Islet of Langerhans (tissue), 1 donor: ENCODE data around the gene PASD1.
"Not testable (repeated sequence)": the region's sequence is repeated elsewhere in the genome, so short reads cannot be mapped to it uniquely, and the experiment has no call there.

Experiments used
- FAIRE-seq: peaks from one replicate; lab custom pipeline; 2011; peaks lifted over from hg19 to GRCh38; lab: Jason Lieb, UNC

PASD1 gene

GRCh38 chrX:151621422-151621821 is 57.9 kb downstream of the PASD1 start:
- FAIRE-seq, result no peak

GRCh38 chrX:151624677-151625076 is 61.2 kb downstream of the PASD1 start:
- no peak for FAIRE-seq

DNA sequence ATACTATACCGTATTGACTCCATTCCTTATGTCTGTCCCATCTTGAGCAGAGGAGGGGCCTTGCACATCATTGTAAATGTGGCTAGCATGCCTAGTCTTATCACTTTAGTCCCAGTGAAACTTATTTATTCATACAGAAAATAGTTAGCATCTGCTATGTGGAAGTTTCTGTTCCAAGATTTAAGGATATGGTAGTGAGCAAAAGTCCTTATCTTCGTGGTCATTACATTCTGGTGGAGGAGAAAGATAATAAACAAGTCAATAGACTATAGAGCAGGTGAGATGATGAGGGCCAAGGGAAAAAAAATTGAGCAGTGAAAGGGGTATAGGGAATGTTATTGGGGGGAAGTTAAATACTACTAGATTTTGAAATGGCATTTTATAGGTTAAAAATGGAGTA is 68.3 kb downstream of the PASD1 start:
- no peak for FAIRE-seq

- no peak for FAIRE-seq
Observed at GRCh38 chrX:151633157-151633556, 69.7 kb downstream of the PASD1 start.

GRCh38 chrX:151634937-151635336 is 71.5 kb downstream of the PASD1 start:
- FAIRE-seq, result no peak

DNA sequence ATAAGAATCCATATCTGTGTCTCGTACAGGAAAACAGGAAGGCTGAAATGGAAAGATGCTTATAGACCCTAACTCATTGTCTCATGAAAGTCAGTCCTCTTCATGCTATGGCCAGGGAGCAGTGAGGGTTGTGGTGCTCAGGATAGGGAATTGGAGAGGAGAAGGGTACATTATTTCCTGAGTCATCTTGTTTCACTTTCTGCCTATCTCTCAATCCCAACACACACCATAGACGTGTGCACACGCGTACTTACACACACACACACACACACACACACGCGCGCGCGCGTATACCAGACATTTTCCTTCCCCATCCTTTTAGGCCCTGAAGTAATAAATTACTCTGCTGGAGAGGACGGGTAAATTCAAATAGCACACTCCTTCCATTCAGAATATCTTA is 78.1 kb downstream of the PASD1 start:
- no peak for FAIRE-seq

DNA sequence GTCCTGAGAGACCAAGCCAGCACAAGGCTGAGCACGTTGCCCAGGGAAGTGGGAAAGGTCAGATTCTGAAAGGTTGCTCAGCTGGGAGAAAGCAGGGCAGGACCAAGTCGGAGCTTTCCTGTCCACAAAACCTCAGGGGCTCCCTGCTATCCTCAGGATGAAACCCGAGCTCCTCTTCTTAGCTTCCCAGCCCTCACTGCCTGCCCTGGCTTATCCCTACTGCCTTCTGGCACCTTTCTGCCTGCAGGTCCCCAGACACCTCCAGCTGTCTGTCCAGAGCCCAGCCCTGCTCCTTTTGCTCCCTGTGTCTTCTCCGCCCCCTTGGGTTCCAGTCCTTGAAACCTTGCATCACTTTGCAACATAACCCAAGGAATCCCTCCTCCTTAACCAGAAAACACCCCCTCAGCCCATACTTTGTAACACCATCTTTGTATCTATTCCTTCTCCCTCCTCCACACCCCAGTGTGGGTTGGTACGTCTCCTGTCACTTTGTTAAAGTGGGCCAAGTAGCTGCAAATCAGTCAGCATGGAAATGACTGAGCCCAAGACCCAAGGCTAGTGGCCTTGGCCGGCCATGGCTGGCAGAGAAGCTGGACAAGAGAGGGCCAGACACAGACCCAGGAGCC is 111.8 kb downstream of the PASD1 start:
- no peak for FAIRE-seq

GRCh38 chrX:151676196-151676595 is 112.7 kb downstream of the PASD1 start:
- FAIRE-seq, result no peak

GRCh38 chrX:151679798-151680402 is 116.4 kb downstream of the PASD1 start:
- no peak for FAIRE-seq

GRCh38 chrX:151680805-151681204 is 117.3 kb downstream of the PASD1 start:
- peak; percentile 84 for FAIRE-seq

DNA sequence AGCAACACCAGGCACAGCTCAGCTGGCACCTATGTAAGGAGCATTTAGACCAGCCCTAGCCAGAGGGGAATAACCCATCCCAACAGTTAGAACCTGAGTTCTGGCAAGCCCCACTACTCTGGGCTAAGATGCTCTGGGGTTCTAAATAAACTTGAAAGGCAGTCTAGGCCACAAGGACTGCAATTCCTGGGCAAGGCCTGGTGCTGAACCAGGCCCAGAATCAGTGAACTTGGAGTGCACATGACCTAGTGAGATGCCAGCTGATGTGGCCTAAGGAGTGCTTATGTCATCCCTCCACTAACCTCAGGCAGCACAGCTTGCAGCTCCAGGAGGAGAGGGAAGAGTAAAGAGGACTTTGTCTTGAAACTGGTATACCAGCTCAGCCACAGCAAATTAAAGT is 124.2 kb downstream of the PASD1 start:
- no peak for FAIRE-seq

- no peak for FAIRE-seq
Observed at GRCh38 chrX:151688695-151689094, 125.2 kb downstream of the PASD1 start.

GRCh38 chrX:151692825-151693224 is 129.3 kb downstream of the PASD1 start:
- no peak for FAIRE-seq

DNA sequence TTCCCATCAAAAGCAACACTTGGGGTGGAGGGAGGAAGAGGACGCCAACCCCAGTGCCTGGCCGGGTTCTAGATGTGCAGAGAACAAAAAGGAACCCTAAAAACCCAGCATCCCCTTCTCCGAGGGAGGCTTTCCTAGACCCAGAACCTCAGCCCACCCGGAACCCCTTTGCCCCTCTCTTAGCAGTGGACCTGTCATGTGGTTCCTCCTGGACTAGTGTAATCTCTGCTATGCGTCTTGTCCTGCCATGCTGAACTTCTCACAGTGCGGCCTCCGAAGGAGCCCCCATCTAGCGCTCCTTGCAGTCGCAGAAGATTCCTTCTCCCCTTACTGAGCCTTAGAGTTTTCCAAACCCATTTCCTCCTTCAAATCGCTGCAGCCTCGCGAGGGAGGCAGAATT is 130.6 kb downstream of the PASD1 start:
- FAIRE-seq, result no peak

DNA sequence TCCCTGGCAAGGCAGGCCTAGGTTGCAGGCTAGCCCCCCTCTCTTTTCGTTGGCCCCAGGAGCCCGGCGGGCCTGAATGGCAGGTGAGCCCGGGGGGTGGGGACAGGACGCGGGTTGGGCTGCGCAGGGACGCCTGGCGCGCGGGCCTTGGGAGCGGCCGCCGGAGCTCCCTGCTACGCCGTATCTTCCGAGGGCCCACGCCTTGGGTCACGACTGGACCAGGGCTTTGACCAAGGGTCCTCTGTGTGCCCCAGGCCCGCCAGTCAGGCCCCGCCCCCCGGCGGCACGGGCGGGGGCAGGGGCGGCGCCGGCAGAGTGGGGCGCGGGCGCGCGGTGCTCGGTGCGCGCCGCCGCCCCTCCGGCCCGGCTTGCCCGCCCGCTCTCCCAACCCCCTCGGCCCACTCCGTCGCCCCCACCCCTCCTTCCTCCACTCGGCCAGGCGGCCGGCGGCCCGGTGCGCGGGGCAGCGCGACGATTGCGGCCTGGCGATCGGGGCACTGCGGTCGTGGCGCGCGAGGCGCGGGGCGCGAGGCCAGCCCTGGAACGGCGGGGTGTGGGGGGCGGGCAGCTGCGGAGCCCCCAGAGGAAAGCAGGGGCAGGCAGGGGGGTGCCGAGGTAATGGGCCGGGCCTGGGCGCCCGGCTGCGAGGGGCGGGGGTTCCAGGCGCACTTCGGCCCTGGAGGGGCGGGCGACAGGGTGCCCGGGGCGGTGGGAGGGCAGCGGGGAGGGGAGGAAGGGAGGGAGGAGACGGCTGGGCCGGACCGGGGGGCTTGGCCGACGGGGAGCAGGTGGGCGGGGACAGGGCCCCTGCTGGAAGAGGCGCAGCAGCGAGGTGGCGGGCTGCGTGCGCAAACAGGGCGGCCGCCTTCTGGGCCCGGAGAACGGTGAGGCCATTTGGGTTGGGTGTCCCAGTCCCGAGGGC is 131.4 kb downstream of the PASD1 start, which contains the start of gene PRRG3:
Gene PRRG3, plus strand, starts transcription at position 798 of the 922 bp plus-strand sequence. CDS start 3,357 bp downstream, outside the sequence.
- no peak for FAIRE-seq

DNA sequence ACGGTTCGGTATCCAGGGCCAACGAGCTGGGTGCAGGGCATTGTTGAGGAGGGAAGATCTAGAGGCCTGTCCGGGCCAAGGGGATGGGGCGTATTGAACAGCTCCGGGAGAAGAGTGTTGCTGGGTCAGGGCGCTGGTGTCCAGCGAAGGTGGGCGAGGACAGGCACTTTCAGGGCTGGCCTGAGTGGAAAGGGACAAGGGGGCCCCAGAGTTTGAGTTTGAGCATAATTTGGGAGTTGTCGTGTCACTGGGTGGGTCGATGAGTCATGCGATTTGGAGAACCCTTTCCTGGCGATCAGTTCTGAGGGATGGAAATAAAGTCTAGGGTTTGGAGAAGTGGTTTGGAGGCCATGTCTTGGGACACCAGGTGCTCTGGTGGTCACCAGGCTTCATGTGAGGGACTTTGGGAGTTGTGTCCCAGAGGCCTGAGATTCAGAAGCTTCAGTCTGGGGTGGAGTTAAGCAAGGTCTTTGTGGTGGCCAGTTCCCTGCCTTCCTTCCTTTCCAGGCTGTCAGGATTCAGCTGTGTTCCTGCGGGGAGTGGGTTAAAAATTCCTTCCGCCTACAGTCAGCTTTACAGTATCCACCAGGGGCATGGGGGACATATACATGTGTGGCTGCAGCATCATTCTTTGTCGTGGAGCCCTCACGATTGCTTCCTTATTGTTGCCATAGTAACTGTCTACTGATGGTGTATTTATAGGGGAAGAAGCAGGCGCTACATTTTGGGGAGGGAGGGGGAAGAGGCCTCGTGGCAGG is 132.3 kb downstream of the PASD1 start:
- no peak for FAIRE-seq

- FAIRE-seq, result not testable (repeated sequence)
Observed at GRCh38 chrX:151697082-151697481, 133.6 kb downstream of the PASD1 start.

GRCh38 chrX:151697522-151697921 is 134.0 kb downstream of the PASD1 start:
- no peak for FAIRE-seq

DNA sequence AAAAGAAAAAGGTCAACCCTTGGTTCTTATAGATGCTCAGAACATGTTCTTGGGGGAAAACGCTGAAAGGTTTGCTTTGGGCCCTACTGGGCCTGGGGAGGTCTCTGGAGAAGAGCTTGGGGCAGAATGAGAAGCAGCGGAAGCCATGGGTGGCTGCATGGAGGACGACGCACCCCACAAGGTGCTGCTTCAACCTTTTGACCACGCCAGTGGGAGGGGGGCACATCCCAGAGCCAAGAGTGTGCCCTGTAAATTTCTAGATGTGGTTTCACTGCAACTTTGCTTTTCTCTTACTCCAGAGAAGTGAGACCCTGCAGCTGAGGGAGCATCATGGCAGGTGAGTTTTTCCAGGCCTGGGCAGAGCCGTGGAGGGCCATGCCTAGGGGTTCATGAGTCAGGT is 135.0 kb downstream of the PASD1 start:
- FAIRE-seq, result no peak

- FAIRE-seq, result no peak
Observed at GRCh38 chrX:151699746-151700145, 136.3 kb downstream of the PASD1 start.

DNA sequence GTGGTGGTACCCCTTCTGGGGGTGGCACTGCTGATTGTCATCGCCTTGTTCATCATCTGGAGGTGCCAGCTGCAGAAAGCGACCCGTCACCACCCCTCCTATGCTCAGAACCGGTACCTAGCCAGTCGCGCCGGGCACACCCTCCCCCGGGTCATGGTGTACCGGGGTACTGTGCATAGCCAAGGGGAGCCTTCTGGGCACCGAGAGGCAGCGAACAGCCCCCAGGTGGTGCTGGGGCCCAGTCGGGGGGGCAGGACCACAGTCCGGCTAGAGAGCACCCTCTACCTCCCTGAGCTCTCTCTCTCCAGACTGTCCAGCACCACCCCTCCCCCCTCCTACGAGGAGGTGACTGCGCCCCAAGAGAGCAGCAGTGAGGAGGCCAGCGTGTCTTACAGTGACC is 137.1 kb downstream of the PASD1 start:
- no peak for FAIRE-seq

- FAIRE-seq, result no peak
Observed at GRCh38 chrX:151701071-151701470, 137.6 kb downstream of the PASD1 start.
